DND-41 (cell line): ENCODE data around the gene PMF1.

Source experiments
- ATAC-seq: fragments of 200-7000 bp; cut with Tn5 transposase; 3 replicates; pipeline ENCODE4 v1.9.1; 2021; ENCODE audit warnings: low read depth; ENCODE audit not compliant: insufficient read depth
- DNase-seq: peaks from one replicate; pipeline ENCODE4 v3.0.0-alpha.2; 2020
- H2AFZ ChIP-seq: 2 replicates; pipeline ENCODE4 v1.6.0; 2012; ENCODE audit warnings: low read depth, low read length
- H3K27ac ChIP-seq: 2 replicates; pipeline ENCODE4 v1.5.1; 2012; ENCODE audit warnings: low read length, inconsistent platforms
- H3K27me3 ChIP-seq: fragments of 200-600 bp; sonication (generic); 2 replicates; pipeline ENCODE4 v1.6.0; 2012; ENCODE audit warnings: low read length, mild to moderate bottlenecking, inconsistent platforms; ENCODE audit not compliant: insufficient read depth, poor library complexity
- H3K36me3 ChIP-seq: 2 replicates; pipeline ENCODE4 v1.5.1; 2012; ENCODE audit warnings: low read length, inconsistent platforms; ENCODE audit not compliant: insufficient read depth
- H3K4me1 ChIP-seq: 2 replicates; pipeline ENCODE4 v1.5.1; 2012; ENCODE audit warnings: mild to moderate bottlenecking, low read length; ENCODE audit not compliant: insufficient read depth
- H3K4me2 ChIP-seq: 2 replicates; pipeline ENCODE4 v1.6.0; 2012; ENCODE audit warnings: mild to moderate bottlenecking, moderate library complexity, low read length, inconsistent platforms; ENCODE audit not compliant: insufficient read depth
- H3K4me3 ChIP-seq, 2 experiments: fragments of 200-600 bp in 1 of 2; shearing (Covaris generic) in 1 of 2; 2 replicates each; pipeline ENCODE4 v1.5.1; 2012 to 2016; ENCODE audit warnings: inconsistent platforms in 2 of 2, low read length in 2 of 2, mild to moderate bottlenecking in 2 of 2, low read depth in 1 of 2, moderate library complexity in 1 of 2
- H3K79me2 ChIP-seq: 2 replicates; pipeline ENCODE4 v1.6.0; 2012; ENCODE audit warnings: low read length, inconsistent platforms; ENCODE audit not compliant: insufficient read depth
- H3K9ac ChIP-seq: 2 replicates; pipeline ENCODE4 v1.6.0; 2012; ENCODE audit warnings: low read depth, mild to moderate bottlenecking, inconsistent platforms, low read length, moderate library complexity
- H3K9me3 ChIP-seq: 2 replicates; pipeline ENCODE4 v1.5.1; 2012; ENCODE audit warnings: low read length, moderate library complexity, mild to moderate bottlenecking, inconsistent platforms; ENCODE audit not compliant: insufficient read depth, severe bottlenecking
- H4K20me1 ChIP-seq: 2 replicates; pipeline ENCODE4 v1.6.0; 2012; ENCODE audit warnings: low read length; ENCODE audit not compliant: insufficient read depth
- CTCF ChIP-seq: IDR thresholded peaks from 2 replicates; pipeline ENCODE4 v1.5.1; 2012; ENCODE audit warnings: borderline replicate concordance, low read length, moderate library complexity, mild to moderate bottlenecking; ENCODE audit not compliant: poor library complexity, severe bottlenecking; ENCODE audit errors: extremely low read depth
- EZH2 ChIP-seq: IDR thresholded peaks from 3 replicates; pipeline ENCODE4 v1.6.1; 2012; ENCODE audit warnings: borderline replicate concordance, low read depth, mild to moderate bottlenecking, moderate library complexity, low read length, inconsistent platforms; ENCODE audit not compliant: severe bottlenecking

PMF1 gene

DNA sequence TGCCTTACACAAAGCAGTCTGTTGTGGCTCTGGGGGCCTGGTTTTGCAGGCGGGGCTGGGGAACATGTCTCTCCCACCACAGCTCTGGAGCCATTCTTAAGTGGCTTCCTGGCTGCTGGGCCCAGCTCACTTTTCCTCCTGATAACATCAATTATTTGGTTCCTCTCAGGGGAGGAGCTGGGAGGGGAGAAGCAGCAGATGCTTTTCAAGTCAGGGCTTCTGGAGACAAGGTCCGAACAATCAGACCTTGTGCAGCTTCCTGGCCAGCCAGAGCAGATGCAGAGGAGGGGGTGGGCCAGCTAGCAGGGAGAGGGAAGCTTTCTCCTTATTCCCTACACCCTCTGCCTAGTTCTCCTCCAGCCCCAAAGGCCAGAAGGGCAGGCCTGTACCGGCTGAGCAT is 38.7 kb downstream of the PMF1 start:
- Histone ChIP-seq H3K4me1 (no peaks in the 10 kb centered on the region), H3K27me3 (no peaks in the 10 kb centered on the region), H3K4me3 (no peak overlapping the region), H3K36me3 (peaks cover 71% of the 10 kb centered on the region), H3K9ac (no peak overlapping the region), H2AFZ (no peak overlapping the region), H3K9me3 (no peaks in the 10 kb centered on the region), H4K20me1 (peaks cover 16% of the 10 kb centered on the region), H3K4me2 (no peak overlapping the region), H3K27ac (no peak overlapping the region), H3K79me2 (no peaks in the 10 kb centered on the region)
- ATAC-seq (no peak), DNase-seq (no peak)
- no peak for TF ChIP-seq CTCF
- TF ChIP-seq EZH2, result no peak

GRCh38 chr1:156253634-156254033 is 40.8 kb downstream of the PMF1 start:
- Histone ChIP-seq H3K4me2 (no peak overlapping the region), H4K20me1 (peaks cover 13% of the 10 kb centered on the region), H2AFZ (no peak overlapping the region), H3K36me3 (peaks cover 90% of the 10 kb centered on the region), H3K79me2 (no peaks in the 10 kb centered on the region), H3K4me1 (no peaks in the 10 kb centered on the region), H3K4me3 (no peak overlapping the region), H3K27me3 (no peaks in the 10 kb centered on the region), H3K9me3 (no peaks in the 10 kb centered on the region), H3K9ac (no peak overlapping the region), H3K27ac (no peak overlapping the region)
- DNase-seq (no peak), ATAC-seq (no peak)
- TF ChIP-seq EZH2 (no peak), CTCF (no peak)

DNA sequence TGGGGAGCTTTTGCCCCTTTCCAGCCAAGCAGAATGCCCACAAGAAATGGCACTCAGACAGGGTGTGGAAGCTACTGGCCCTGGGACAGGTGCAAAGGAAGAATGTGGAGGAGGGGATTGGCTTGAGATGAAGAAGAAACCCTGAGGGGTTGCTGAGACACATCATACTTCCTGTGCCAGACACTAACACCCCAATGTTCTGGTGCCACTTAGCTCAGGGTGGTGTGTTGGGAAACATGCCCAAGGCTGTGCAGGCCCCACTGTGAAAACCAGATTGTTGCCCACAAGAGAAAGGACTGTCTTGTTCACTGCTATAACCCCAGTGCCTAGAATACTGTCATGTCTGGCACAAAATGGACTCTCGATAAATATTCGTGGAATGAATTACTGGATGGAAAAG is 44.9 kb downstream of the PMF1 start:
- H4K20me1 ChIP-seq, result peaks cover 3% of the 10 kb centered on the region; the same call in 1 of the 2 replicates
- no peaks in the 10 kb centered on the region for H3K79me2 ChIP-seq
- H3K27me3 ChIP-seq, result no peaks in the 10 kb centered on the region
- no peaks in the 10 kb centered on the region for H3K9me3 ChIP-seq
- no peak overlapping the region for H3K4me3 ChIP-seq
- DNase-seq (no peak), ATAC-seq (no peak)
- H3K4me2 ChIP-seq, result no peak overlapping the region
- peaks cover 88% of the 10 kb centered on the region for H3K36me3 ChIP-seq
- no peak overlapping the region for H3K27ac ChIP-seq
- no peak overlapping the region for H3K9ac ChIP-seq
- H2AFZ ChIP-seq, result no peak overlapping the region
- no peak for TF ChIP-seq EZH2
- no peak for TF ChIP-seq CTCF
- no peaks in the 10 kb centered on the region for H3K4me1 ChIP-seq

DNA sequence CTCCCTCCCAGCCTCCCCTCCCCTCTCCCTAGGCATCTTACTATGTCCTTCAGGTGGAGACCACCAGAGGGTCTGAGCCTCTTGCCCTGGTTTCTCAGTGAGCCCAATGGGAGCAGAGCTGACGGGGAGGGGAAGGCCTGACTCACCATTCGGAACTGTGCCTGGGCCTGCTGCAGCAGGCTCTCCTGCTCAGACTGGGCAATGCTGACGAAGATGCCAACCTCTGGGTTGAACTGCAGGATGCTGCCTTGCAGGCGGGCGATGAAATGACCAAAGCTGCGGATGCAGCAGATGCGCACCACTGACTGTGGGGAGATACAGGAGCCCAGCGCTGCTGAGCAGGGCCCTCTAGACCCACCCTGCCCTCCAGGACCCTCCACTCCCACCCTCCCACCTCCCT is 46.1 kb downstream of the PMF1 start:
- Histone ChIP-seq H3K27ac (no peak overlapping the region), H4K20me1 (peaks cover 3% of the 10 kb centered on the region; the same call in 1 of the 2 replicates), H3K79me2 (no peaks in the 10 kb centered on the region), H3K4me2 (no peak overlapping the region), H2AFZ (no peak overlapping the region), H3K36me3 (peaks cover 88% of the 10 kb centered on the region), H3K9ac (no peak overlapping the region), H3K9me3 (no peaks in the 10 kb centered on the region), H3K4me1 (no peaks in the 10 kb centered on the region), H3K27me3 (no peaks in the 10 kb centered on the region), H3K4me3 (no peak overlapping the region)
- DNase-seq (no peak), ATAC-seq (no peak)
- TF ChIP-seq CTCF, result no peak
- no peak for TF ChIP-seq EZH2
